ENCODE data around the gene RHOB.

RHOB gene

GRCh38 chr2:20438334-20439192, 8.3 kb upstream of the RHOB start:
- no peak for DNase-seq

GRCh38 chr2:20439193-20439475, 7.7 kb upstream of the RHOB start:
- no peak for DNase-seq

- DNase-seq = no peak
These were observed 7.4 kb upstream of the RHOB start for GRCh38 chr2:20439503-20439902.

GRCh38 chr2:20440001-20440560, 6.8 kb upstream of the RHOB start:
- DNase-seq = no peak

GRCh38 chr2:20443276-20443920, 3.5 kb upstream of the RHOB start:
- DNase-seq = peak; percentile 13

DNA sequence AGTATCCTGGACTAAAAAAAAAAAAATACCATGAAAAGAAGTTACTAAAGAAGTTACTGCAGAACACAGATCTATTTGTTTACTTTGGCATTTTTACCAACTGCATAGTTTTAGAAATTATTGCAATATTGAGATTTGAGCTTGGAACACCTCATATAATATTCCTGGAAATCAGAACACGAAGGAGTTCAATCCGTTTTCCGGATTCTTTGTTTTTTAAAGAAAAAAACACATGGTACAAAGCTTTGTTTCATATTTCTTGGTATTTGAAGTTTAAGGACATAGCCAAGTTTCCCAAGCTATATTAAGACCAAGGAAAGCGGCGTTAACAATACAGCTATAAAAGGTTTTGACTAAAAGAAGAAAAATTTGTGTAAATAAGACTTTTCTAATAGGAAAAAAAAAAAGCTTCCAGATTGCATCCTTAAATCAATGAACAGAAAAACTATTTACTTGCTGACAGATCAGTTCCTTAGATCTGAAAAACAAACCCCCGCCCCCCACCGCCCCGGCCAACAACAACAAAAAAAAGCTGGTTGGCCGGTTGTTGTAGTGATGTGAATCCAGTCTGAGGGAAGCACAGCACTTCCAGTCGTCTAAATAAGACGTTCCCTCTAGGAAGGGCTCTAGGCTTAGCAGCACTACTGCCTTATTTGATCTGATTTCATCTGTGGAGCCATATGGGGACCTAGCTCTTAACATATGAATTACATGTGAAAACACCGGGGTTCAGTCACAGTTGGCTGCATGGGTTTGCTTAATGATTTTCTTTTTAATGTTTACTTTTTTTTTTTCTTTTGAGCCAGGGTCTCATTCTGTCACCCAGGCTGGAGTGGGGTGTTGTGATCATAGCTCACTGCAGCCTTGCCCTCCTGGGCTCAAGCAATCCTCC, 2.5 kb upstream of the RHOB start:
- DNase-seq = no peak

- DNase-seq = no peak
These were observed 1.6 kb upstream of the RHOB start for GRCh38 chr2:20444993-20445910.

DNA sequence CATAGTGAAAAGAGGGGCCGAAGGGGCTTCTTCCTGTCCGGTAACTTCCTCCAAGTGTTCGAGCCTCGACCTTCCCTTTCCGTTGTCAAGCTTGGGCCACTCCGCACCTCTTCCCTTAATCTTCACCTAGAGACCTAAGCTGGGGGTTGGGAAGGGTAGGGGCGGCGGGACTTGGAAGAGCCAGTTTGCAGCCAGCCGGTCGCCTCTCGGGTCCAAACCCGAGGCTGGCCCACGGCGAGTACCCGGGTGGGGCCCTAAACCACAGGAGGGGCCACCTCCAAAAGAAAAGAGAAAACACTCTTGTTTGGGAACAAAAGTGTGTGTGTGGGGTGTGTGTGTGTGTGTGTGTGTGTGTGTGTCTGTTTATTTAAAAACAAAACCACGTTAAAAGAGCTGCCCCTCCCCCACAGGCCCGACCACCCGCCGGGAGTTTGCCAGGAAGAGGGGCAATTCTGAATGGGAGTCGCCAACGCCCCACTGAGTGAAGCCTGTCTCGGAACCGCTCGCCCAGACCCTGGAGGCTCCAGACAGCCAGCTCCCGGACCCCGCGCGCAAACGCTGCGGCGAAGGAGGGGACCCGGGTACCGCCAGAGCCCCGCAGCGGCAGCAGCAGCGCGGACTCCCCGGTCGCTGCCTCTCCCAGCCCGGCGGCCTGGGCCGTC, 488 bp upstream of the RHOB start:
- DNase-seq = no peak

GRCh38 chr2:20447437-20448245, 767 bp downstream of the RHOB start:
- DNase-seq = peak; percentile 10

DNA sequence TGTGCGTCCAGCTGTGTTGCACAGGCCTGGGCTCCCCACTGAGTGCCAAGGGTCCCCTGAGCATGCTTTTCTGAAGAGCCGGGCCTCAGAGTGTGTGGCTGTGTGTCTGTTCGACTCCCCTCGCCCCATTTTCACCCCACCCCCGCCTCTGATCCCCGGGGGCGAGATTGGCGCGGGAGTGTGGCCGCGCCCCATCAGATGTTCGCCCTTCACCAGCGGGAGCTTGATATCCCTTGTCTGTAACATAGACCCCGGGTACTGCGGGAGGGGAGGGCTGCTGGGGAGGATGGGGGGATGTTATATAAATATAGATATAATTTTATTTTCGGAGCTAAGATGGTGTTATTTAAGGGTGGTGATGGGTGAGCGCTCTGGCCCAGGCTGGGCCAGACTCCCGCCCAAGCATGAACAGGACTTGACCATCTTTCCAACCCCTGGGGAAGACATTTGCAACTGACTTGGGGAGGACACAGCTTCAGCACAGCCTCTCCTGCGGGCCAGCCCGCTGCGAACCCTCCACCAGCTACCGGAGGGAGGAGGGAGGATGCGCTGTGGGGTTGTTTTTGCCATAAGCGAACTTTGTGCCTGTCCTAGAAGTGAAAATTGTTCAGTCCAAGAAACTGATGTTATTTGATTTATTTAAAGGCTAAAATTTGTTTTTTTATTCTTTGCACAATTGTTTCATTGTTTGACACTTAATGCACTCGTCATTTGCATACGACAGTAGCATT, 1.5 kb downstream of the RHOB start:
- no peak for DNase-seq

DNA sequence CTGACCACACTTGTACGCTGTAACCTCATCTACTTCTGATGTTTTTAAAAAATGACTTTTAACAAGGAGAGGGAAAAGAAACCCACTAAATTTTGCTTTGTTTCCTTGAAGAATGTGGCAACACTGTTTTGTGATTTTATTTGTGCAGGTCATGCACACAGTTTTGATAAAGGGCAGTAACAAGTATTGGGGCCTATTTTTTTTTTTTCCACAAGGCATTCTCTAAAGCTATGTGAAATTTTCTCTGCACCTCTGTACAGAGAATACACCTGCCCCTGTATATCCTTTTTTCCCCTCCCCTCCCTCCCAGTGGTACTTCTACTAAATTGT, 2.1 kb downstream of the RHOB start:
- DNase-seq = no peak

DNA sequence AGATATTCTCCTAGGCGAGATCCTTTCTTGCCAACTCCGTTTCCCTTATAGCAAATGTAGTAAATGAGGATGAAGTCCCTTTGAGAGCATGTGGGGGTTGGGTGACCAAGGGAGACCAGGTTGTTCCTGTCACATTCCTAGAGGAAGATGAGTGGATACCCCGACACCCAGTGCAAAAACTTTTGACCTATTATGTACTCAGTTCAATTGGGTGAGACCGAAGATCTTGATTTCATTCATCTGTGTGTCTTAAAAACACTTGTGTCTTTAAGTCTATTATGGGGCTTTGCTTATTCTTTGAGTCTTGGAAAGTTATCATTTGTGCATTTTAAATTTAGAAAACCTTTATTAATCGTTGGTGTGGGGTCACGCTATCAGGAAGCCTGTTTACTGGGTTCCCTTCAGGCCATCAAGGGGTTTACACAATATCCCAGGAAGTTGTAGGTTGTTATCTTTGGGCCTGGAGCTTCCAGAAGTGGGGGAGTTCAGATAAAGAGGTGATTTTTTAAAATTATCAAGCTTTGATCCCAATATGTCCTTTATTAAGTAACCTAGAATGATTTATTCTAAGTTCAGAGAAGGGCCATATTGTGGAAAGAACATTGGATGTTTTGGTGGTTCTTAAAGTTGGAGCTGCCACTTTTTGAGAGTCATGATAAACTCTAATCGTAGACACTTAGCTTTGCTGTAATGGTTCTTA, 2.8 kb downstream of the RHOB start:
- no peak for DNase-seq

GRCh38 chr2:20450201-20450999, 3.5 kb downstream of the RHOB start:
- no peak for DNase-seq

DNA sequence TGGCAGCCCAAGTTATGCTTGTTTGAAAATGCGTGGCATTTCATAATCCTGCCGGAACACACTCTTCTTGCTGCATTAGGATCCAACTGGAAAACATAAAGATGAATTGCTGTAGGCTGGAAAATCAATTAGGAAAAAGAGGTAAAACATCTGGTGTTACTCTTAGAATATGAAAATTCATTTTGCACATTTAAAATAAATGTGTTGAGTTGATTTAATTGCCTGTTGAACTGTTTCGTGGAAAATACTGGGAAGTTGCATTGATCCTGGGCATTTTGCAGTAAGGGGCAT, 4.1 kb downstream of the RHOB start:
- no peak for DNase-seq

- no peak for DNase-seq
These were observed 4.5 kb downstream of the RHOB start for GRCh38 chr2:20451341-20451740.

- no peak for DNase-seq
These were observed 5.1 kb downstream of the RHOB start for GRCh38 chr2:20451761-20452499.

DNA sequence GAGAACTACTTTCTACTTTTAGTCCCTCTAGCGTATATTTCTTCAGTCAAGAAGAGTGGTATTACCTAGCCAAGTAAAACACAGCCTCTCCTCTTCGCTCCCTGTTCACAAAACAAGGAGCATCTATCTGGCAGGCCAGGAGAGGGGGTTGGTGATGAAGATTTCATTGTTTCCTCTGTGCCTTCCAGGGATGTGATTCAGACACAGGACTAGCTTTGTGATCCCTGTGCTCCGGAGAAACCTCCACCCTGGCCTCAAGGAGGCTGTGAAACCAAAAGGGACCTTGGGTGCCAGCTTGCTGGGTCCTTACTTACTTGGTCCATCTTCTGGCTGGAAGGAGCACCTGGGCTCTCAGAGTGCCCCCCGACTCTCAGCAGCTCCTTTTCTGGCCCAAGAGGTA, 5.7 kb downstream of the RHOB start:
- DNase-seq = no peak

- DNase-seq = no peak
These were observed 6.2 kb downstream of the RHOB start for GRCh38 chr2:20453087-20453486.
